Measurements from ENCODE around the gene E2F6.

Gene E2F6

GRCh38 chr2:11492244-11492643 lies 26.3 kb upstream of the E2F6 start:
- DNase-seq: no peak
- TF ChIP-seq, protein P1, sequence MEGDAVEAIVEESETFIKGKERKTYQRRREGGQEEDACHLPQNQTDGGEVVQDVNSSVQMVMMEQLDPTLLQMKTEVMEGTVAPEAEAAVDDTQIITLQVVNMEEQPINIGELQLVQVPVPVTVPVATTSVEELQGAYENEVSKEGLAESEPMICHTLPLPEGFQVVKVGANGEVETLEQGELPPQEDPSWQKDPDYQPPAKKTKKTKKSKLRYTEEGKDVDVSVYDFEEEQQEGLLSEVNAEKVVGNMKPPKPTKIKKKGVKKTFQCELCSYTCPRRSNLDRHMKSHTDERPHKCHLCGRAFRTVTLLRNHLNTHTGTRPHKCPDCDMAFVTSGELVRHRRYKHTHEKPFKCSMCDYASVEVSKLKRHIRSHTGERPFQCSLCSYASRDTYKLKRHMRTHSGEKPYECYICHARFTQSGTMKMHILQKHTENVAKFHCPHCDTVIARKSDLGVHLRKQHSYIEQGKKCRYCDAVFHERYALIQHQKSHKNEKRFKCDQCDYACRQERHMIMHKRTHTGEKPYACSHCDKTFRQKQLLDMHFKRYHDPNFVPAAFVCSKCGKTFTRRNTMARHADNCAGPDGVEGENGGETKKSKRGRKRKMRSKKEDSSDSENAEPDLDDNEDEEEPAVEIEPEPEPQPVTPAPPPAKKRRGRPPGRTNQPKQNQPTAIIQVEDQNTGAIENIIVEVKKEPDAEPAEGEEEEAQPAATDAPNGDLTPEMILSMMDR (IDR thresholded peaks at IDR 0.05; ENCODE audit: low read depth, low read length): no peak
- Histone ChIP-seq H3K36me3 (no peaks in the 10 kb centered on the region), H3K27me3 (ENCODE audit: insufficient read depth, low read depth, severe bottlenecking) (no peaks in the 10 kb centered on the region), H3K27ac (no peak overlapping the region), H3K9me3 (ENCODE audit: severe bottlenecking) (peaks cover 5% of the 10 kb centered on the region), H3K4me3 (ENCODE audit: low read depth, low read length) (no peak overlapping the region)

- no peak for DNase-seq
- no peak overlapping the region for H3K4me3 ChIP-seq (ENCODE audit: low read depth, low read length)
- no peak overlapping the region for H3K27ac ChIP-seq
- TF ChIP-seq, protein P1 (IDR thresholded peaks at IDR 0.05; ENCODE audit: low read depth, low read length): no peak
- H3K9me3 ChIP-seq (ENCODE audit: severe bottlenecking): peaks cover 5% of the 10 kb centered on the region
- no peaks in the 10 kb centered on the region for H3K27me3 ChIP-seq (ENCODE audit: insufficient read depth, low read depth, severe bottlenecking)
- no peaks in the 10 kb centered on the region for H3K36me3 ChIP-seq
Observed at GRCh38 chr2:11491348-11491933, 25.5 kb upstream of the E2F6 start.

DNA sequence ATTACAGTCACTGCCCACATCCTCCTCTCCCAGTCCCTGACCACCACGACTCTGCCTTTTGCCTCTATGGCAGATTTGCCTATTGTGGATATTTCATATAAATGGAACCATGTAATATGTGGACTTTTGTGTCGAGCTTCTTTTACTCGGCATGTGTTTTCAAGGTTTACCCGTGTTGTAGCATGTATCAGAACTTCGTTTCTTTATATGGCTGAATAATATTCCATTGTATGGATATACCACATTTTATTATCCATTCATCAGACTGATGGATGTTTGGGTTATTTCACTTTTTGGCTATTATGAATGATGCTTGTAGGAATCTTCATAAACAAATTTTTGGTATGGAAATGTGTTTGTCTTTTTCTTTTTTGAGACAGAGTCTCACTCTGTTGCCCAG lies 24.2 kb upstream of the E2F6 start:
- H3K27me3 ChIP-seq (ENCODE audit: insufficient read depth, low read depth, severe bottlenecking): no peaks in the 10 kb centered on the region
- no peak for DNase-seq
- H3K27ac ChIP-seq: no peak overlapping the region
- no peaks in the 10 kb centered on the region for H3K36me3 ChIP-seq
- TF ChIP-seq, protein P1 (IDR thresholded peaks at IDR 0.05; ENCODE audit: low read depth, low read length): no peak
- H3K4me3 ChIP-seq (ENCODE audit: low read depth, low read length): no peak overlapping the region
- peaks cover 5% of the 10 kb centered on the region for H3K9me3 ChIP-seq (ENCODE audit: severe bottlenecking)

DNA sequence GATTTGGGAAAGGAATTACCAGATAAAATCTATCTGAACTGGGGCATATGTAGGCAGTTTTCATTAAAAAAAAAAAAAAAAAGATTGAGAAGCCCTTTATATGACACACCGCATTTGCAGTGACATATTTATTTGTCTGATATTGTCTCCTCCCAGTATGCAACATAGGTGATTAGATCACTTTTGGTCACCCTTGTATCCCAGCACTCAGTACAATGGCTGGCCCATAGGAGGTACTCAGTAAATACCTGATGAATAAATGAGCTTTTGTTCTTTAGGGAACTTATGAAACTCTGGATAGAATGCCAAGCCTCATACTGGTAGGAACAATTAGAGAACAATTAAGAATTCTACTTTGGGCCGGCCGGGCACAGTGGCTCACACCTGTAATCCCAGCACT lies 22.8 kb upstream of the E2F6 start:
- Histone ChIP-seq H3K27ac (no peak overlapping the region), H3K36me3 (no peaks in the 10 kb centered on the region), H3K4me3 (ENCODE audit: low read depth, low read length) (no peak overlapping the region), H3K9me3 (ENCODE audit: severe bottlenecking) (peaks cover 5% of the 10 kb centered on the region), H3K27me3 (ENCODE audit: insufficient read depth, low read depth, severe bottlenecking) (no peaks in the 10 kb centered on the region)
- no peak for DNase-seq
- TF ChIP-seq, protein P1 (IDR thresholded peaks at IDR 0.05; ENCODE audit: low read depth, low read length): no peak

- Histone ChIP-seq H3K9me3 (ENCODE audit: severe bottlenecking) (no peaks in the 10 kb centered on the region), H3K27ac (no peak overlapping the region), H3K27me3 (ENCODE audit: insufficient read depth, low read depth, severe bottlenecking) (no peaks in the 10 kb centered on the region), H3K36me3 (no peaks in the 10 kb centered on the region), H3K4me3 (ENCODE audit: low read depth, low read length) (peak overlapping the region; percentile 54)
- no peak for DNase-seq
- TF ChIP-seq, protein P1 (IDR thresholded peaks at IDR 0.05; ENCODE audit: low read depth, low read length): no peak
Observed at GRCh38 chr2:11483806-11484617, 18.1 kb upstream of the E2F6 start.

All from WERI-Rb-1 (cell line).